Activated CD4-positive, alpha-beta memory T cell treated with anti-CD3 and anti-CD28 coated beads for 36 hours (primary cell): ENCODE results near the gene PTPN7. TPM values are rescaled to one million over a fixed set of nuclear protein-coding genes. Genes with fewer than 3 reads are reported as not detected.
A peak's percentile ranks its signal among the peaks of the same experiment; 100 is the strongest.

Experiments used
- CTCF ChIA-PET: fragments of 350-600 bp; sonication (Branson Sonifier 250); formaldehyde crosslinking; loops from one replicate; lab custom pipeline; 2021; ENCODE audit warnings: antibody characterized with exemption, inconsistent platforms; lab: Charles Lee
- POLR2A ChIA-PET: fragments of 350-600 bp; sonication (Branson Sonifier 250); formaldehyde crosslinking; loops from one replicate; lab custom pipeline; 2021; ENCODE audit warnings: antibody characterized with exemption; lab: Charles Lee
- DNase-seq: peaks from one replicate; pipeline ENCODE4 v3.0.0-alpha.2; 2020
- H3K27ac Mint-ChIP-seq: one replicate; pipeline ENCODE4 v1.8.0; 2021; ENCODE audit warnings: mixed read lengths
- H3K27me3 Mint-ChIP-seq: one replicate; pipeline ENCODE4 v1.8.0; 2021; ENCODE audit warnings: mixed read lengths
- H3K36me3 Mint-ChIP-seq: one replicate; pipeline ENCODE4 v1.8.0; 2021; ENCODE audit warnings: mixed read lengths
- H3K4me1 Mint-ChIP-seq: one replicate; pipeline ENCODE4 v1.8.0; 2021; ENCODE audit warnings: low read depth, mixed read lengths
- H3K4me3 Mint-ChIP-seq: one replicate; pipeline ENCODE4 v1.8.0; 2021; ENCODE audit warnings: mild to moderate bottlenecking, mixed read lengths
- H3K9me3 Mint-ChIP-seq: one replicate; pipeline ENCODE4 v1.8.0; 2021; ENCODE audit warnings: mixed read lengths
- intact Hi-C: fragments of 100-400 bp; cut with micrococcal nuclease; formaldehyde crosslinking; loops from one replicate; pipeline ENCODE4 v1.15.1; 2023
- total RNA-seq, 2 experiments: library from RNA; stranded (reverse); gene quantifications; one replicate each; pipeline ENCODE4 v1.2.3, GENCODE V29; 2021

Gene PTPN7
- total RNA-seq, 2 experiments from 2014 or later: 197 to 199 TPM

DNA sequence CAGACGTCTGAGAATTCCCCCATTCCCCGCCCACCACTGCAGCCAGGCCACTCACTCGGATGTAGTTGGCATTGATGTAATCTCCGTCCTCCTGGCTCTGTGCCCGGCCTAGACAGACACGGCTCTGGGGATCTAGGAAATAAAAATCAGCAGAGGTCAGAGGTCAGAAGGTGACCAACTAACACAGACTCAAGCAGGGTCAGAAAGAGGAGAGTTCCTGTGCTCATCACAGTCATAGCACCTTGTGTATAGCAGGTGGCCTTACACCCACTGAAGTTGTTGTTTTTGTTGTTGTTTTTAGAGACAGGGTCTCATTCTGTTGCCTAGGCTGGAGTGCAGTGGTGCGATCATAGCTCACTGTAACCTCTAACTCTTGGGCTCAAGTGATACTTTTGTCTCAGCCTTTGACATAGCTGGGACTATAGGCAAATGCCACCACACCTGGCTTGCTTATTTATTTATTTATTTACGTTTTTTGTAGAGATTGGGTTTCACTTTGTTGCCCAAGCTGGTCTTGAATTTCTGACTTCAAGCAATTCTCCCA, 4.9 kb downstream of the PTPN7 start:
- H3K27me3 Mint-ChIP-seq: no peaks in the 10 kb centered on the region
- CTCF ChIA-PET: interaction anchor here (0.6 to 3.4 kb wide), 16 partner anchors 7 to 259 kb away, joined by 3 to 21 read pairs (median 6); partner anchors contain the start of gene ARL8A
- no peak overlapping the region for H3K4me3 Mint-ChIP-seq
- peaks cover 50% of the 10 kb centered on the region for H3K4me1 Mint-ChIP-seq
- H3K27ac Mint-ChIP-seq: peak overlapping the region; percentile 75
- peaks cover 76% of the 10 kb centered on the region for H3K36me3 Mint-ChIP-seq
- POLR2A ChIA-PET: interaction anchor here (1.2 to 2.8 kb wide), 4 partner anchors 9 to 24 kb away, joined by 3 to 23 read pairs (median 8); partner anchors contain the start of gene ARL8A
- H3K9me3 Mint-ChIP-seq: no peaks in the 10 kb centered on the region
- intact Hi-C loops: no loop called here
- no peak for DNase-seq

DNA sequence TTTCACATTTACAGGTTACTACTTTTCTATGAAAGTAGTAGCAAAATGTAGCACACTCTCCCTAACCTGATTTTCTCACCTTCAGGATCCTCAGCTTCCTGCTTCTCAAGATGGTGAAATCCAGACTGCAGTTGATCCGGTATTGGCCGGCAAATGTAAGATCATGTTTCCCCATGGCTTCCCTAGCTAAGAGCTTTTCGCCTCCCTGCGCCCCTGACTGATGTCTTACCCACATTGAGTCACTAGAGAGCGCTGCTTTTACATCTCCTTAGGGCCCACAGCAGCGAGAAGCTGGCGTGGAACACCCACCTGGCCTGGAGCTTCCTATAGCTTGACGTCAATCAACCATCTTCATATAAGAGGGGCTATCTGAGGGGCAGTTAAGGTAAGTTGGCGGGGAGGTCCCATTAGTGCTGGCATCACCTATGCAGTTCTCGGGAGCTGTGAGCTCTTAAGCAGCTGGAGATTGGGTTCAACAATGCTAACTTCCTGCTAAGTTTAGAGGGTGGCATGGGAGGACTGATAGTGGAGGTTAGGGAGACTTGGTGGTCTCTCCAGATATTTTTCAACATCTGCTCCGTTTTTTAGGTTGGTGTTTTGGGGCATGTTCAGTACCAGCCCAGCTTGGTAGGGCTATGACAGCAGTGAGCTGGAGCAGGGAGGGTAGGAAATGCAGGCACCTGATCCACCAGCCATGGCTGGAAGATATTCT, 5.5 kb downstream of the PTPN7 start:
- Mint-ChIP-seq H3K4me1 (peaks cover 51% of the 10 kb centered on the region), H3K27me3 (no peaks in the 10 kb centered on the region), H3K9me3 (no peaks in the 10 kb centered on the region), H3K27ac (peak overlapping the region; percentile 75), H3K36me3 (peaks cover 79% of the 10 kb centered on the region), H3K4me3 (no peak overlapping the region)
- CTCF ChIA-PET: interaction anchor here (0.6 to 3.4 kb wide), 18 partner anchors 8 to 326 kb away, joined by 3 to 21 read pairs (median 5); partner anchors contain the start of genes ARL8A and IPO9
- POLR2A ChIA-PET: interaction anchor here (1.2 to 2.8 kb wide), 5 partner anchors 9 to 25 kb away, joined by 3 to 23 read pairs (median 5); partner anchors contain the start of gene ARL8A
- peak; percentile 65 for DNase-seq
- intact Hi-C loops: no loop called here

- intact Hi-C loops: no loop called here
- POLR2A ChIA-PET: interaction anchor here (0.8 to 2.8 kb wide), 5 partner anchors 8 to 21 kb away, joined by 3 to 23 read pairs (median 5); partner anchors contain the start of gene ARL8A
- CTCF ChIA-PET: interaction anchor here (0.6 to 3.4 kb wide), 17 partner anchors 8 to 326 kb away, joined by 3 to 21 read pairs (median 5); partner anchors contain the start of genes ARL8A and IPO9
- DNase-seq: no peak
- peak overlapping the region; percentile 75 for H3K27ac Mint-ChIP-seq
- no peak overlapping the region for H3K4me3 Mint-ChIP-seq
- H3K9me3 Mint-ChIP-seq: no peaks in the 10 kb centered on the region
- peaks cover 75% of the 10 kb centered on the region for H3K36me3 Mint-ChIP-seq
- H3K4me1 Mint-ChIP-seq: peaks cover 51% of the 10 kb centered on the region
- no peaks in the 10 kb centered on the region for H3K27me3 Mint-ChIP-seq
Observed at GRCh38 chr1:202154148-202154765, 6.1 kb downstream of the PTPN7 start.

- no peak overlapping the region for H3K4me3 Mint-ChIP-seq
- H3K9me3 Mint-ChIP-seq: no peaks in the 10 kb centered on the region
- H3K36me3 Mint-ChIP-seq: peaks cover 75% of the 10 kb centered on the region
- ChIA-PET CTCF (interaction anchor here (2.4 to 3.4 kb wide), 2 partner anchors 10 to 162 kb away, joined by 8 to 19 read pairs; no protein-coding TSS in a partner anchor), POLR2A (no interaction called here)
- no peaks in the 10 kb centered on the region for H3K27me3 Mint-ChIP-seq
- peak overlapping the region; percentile 58 for H3K27ac Mint-ChIP-seq
- H3K4me1 Mint-ChIP-seq: peaks cover 46% of the 10 kb centered on the region
- intact Hi-C loops: no loop called here
- no peak for DNase-seq
Observed at GRCh38 chr1:202153284-202153683, 7.1 kb downstream of the PTPN7 start.

DNA sequence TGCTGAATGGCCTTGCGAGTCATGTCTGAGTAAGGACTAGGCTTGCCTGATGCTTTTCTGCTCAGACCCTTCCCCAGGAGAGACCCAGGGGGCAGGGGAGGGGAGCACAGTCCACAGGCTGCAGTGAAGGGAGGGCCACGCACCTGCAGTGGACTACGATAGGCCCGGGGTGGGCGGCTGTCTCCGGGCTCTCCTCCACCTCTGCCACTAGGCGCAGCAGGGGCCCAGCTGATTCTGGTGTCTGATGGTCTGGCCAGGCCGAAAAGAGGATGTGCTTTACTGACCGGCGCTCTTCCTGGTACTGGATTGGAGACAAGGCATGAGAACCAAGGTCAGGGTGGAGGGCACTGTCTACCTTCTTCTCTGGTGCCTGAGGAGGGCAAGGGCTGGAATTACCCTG, 8.0 kb downstream of the PTPN7 start:
- no peak for DNase-seq
- Mint-ChIP-seq H3K4me1 (peaks cover 38% of the 10 kb centered on the region), H3K27ac (no peak overlapping the region), H3K9me3 (no peaks in the 10 kb centered on the region), H3K36me3 (peaks cover 73% of the 10 kb centered on the region), H3K27me3 (no peaks in the 10 kb centered on the region), H3K4me3 (no peak overlapping the region)
- ChIA-PET POLR2A (no interaction called here), CTCF (interaction anchor here (1.3 kb wide), 1 partner anchor 8 kb away, joined by 7 read pairs; the partner anchor contains the start of gene PTPN7)
- intact Hi-C loops: no loop called here

DNA sequence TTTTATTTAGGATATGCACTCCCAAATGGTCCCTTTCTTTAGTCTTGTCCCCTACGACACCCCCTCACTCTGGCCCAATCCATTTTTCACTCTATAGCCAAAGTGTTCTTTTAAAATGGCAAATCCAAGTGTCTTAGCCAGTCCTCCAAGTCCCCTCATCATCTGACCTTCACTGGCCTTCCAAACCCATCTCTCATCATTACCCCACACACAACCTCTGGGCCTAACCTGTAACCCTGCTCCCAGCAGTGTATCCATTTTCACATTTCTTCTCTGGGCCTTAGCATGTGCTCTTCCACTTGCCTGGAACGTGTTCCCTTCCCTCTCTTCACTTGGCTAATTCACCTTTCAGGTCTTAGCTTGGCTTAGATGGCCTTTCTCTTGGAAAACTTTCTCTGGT, 9.4 kb downstream of the PTPN7 start:
- H3K36me3 Mint-ChIP-seq: peaks cover 66% of the 10 kb centered on the region
- ChIA-PET POLR2A (interaction anchor here (0.6 to 1.2 kb wide), 2 partner anchors 12 to 43 kb away, joined by 3 read pairs; no protein-coding TSS in a partner anchor), CTCF (interaction anchor here (0.8 to 1.3 kb wide), 2 partner anchors 10 to 16 kb away, joined by 4 to 7 read pairs; partner anchors contain the start of gene PTPN7)
- intact Hi-C loops: no loop called here
- H3K4me1 Mint-ChIP-seq: peaks cover 26% of the 10 kb centered on the region
- H3K27me3 Mint-ChIP-seq: no peaks in the 10 kb centered on the region
- DNase-seq: no peak
- no peak overlapping the region for H3K27ac Mint-ChIP-seq
- no peaks in the 10 kb centered on the region for H3K9me3 Mint-ChIP-seq
- no peak overlapping the region for H3K4me3 Mint-ChIP-seq

DNA sequence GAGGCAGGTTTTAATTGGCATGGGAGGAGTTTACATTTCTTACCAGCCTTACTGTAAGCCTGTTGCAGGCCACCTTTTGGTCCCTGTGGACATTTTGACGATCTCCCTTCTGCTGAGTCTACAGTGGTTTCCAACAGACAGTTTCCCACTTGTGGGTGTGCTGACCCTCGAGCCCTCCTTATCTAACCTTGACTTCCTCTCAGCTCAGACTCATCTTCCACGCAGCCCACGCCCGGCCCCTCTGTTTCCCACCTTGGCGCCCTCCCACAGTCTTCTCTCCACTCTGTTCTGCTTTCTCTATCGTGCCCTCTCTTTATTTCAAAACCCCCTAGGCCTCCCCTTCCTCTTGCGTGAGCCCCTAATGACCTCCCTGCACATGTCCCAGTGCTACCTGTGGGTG, 9.8 kb downstream of the PTPN7 start:
- CTCF ChIA-PET: no interaction called here
- H3K4me1 Mint-ChIP-seq: peaks cover 25% of the 10 kb centered on the region

GRCh38 chr1:202150187-202150586, 10.2 kb downstream of the PTPN7 start:
- no peak for DNase-seq
- H3K4me3 Mint-ChIP-seq: no peak overlapping the region

More for the DNA sequence above, 9.8 kb downstream of the PTPN7 start:
- H3K27me3 Mint-ChIP-seq: no peaks in the 10 kb centered on the region
- H3K36me3 Mint-ChIP-seq: peaks cover 64% of the 10 kb centered on the region
- no peaks in the 10 kb centered on the region for H3K9me3 Mint-ChIP-seq
- no peak for DNase-seq
- no peak overlapping the region for H3K4me3 Mint-ChIP-seq
- POLR2A ChIA-PET: interaction anchor here (0.6 kb wide), 1 partner anchor 43 kb away, joined by 3 read pairs; no protein-coding TSS in a partner anchor
- H3K27ac Mint-ChIP-seq: peak overlapping the region; percentile 44
- intact Hi-C loops: no loop called here

DNA sequence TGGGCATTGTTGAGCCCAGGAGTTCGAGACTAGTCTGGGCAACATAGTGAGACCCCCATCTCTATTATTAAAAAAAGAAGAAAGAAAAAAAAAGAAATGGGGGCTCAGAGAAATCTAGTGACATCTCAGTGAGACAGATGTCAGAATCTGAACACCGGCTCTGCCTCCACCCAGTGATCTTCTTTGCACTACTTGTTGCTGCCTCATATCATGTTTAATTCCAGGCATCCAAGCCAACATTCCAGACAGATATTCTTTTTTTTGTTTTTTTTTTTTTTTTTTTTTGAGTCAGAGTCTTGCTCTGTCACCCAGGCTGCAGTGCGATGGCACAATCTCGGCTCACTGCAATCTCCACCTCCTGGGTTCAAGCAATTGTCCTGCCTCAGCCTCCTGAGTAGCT, 10.8 kb downstream of the PTPN7 start:
- no peak for DNase-seq
- no peaks in the 10 kb centered on the region for H3K27me3 Mint-ChIP-seq
- ChIA-PET POLR2A (interaction anchor here (8.2 kb wide), 1 partner anchor 12 kb away, joined by 57 read pairs; the partner anchor contains the start of gene PTPN7), CTCF (no interaction called here)
- H3K27ac Mint-ChIP-seq: no peak overlapping the region
- intact Hi-C loops: no loop called here
- no peaks in the 10 kb centered on the region for H3K9me3 Mint-ChIP-seq
- H3K4me3 Mint-ChIP-seq: no peak overlapping the region
- H3K4me1 Mint-ChIP-seq: peaks cover 20% of the 10 kb centered on the region
- peaks cover 53% of the 10 kb centered on the region for H3K36me3 Mint-ChIP-seq

More at GRCh38 chr1:202150187-202150586, 10.2 kb downstream of the PTPN7 start:
- H3K27ac Mint-ChIP-seq: peak overlapping the region; percentile 28
- no peaks in the 10 kb centered on the region for H3K27me3 Mint-ChIP-seq
- intact Hi-C loops: no loop called here
- POLR2A ChIA-PET: interaction anchor here (8.2 kb wide), 1 partner anchor 11 kb away, joined by 57 read pairs; the partner anchor contains the start of gene PTPN7
- CTCF ChIA-PET: no interaction called here
- no peaks in the 10 kb centered on the region for H3K9me3 Mint-ChIP-seq
- peaks cover 59% of the 10 kb centered on the region for H3K36me3 Mint-ChIP-seq
- H3K4me1 Mint-ChIP-seq: peaks cover 25% of the 10 kb centered on the region

GRCh38 chr1:202148391-202148790, 12.0 kb downstream of the PTPN7 start:
- ChIA-PET POLR2A (interaction anchor here (4.6 to 8.2 kb wide), 2 partner anchors 7 to 13 kb away, joined by 23 to 57 read pairs; partner anchors contain the start of gene PTPN7), CTCF (interaction anchor here (1.8 to 3.0 kb wide), 2 partner anchors 11 to 13 kb away, joined by 5 to 15 read pairs; partner anchors contain the start of gene PTPN7)
- intact Hi-C loops: no loop called here
- H3K9me3 Mint-ChIP-seq: no peaks in the 10 kb centered on the region
- no peak for DNase-seq
- H3K27me3 Mint-ChIP-seq: no peaks in the 10 kb centered on the region
- H3K4me1 Mint-ChIP-seq: peaks cover 20% of the 10 kb centered on the region
- no peak overlapping the region for H3K4me3 Mint-ChIP-seq
- peaks cover 48% of the 10 kb centered on the region for H3K36me3 Mint-ChIP-seq
- no peak overlapping the region for H3K27ac Mint-ChIP-seq

- Mint-ChIP-seq H3K27ac (peak overlapping the region; percentile 5), H3K9me3 (no peaks in the 10 kb centered on the region), H3K4me3 (no peak overlapping the region), H3K27me3 (no peaks in the 10 kb centered on the region), H3K36me3 (peaks cover 38% of the 10 kb centered on the region), H3K4me1 (peaks cover 32% of the 10 kb centered on the region)
- no peak for DNase-seq
- intact Hi-C loops: no loop called here
- ChIA-PET POLR2A (interaction anchor here (1.3 to 8.2 kb wide), 4 partner anchors 8 to 17 kb away, joined by 3 to 57 read pairs (median 13); partner anchors contain the start of gene PTPN7), CTCF (interaction anchor here (0.7 to 3.0 kb wide), 3 partner anchors 8 to 13 kb away, joined by 3 to 17 read pairs (median 15); partner anchors contain the start of gene PTPN7)
Observed at GRCh38 chr1:202146993-202147392, 13.4 kb downstream of the PTPN7 start.
